ENCODE results near the gene COPZ1. TPM values are rescaled to one million over a fixed set of nuclear protein-coding genes. Genes with fewer than 3 reads are reported as not detected.

COPZ1 gene
- total and polyA plus RNA-seq, 9 of the 15 experiments (the other 6 are each of a cell fraction or from before 2014, with no cell fraction given): 137 to 487 (median 233) TPM

DNA sequence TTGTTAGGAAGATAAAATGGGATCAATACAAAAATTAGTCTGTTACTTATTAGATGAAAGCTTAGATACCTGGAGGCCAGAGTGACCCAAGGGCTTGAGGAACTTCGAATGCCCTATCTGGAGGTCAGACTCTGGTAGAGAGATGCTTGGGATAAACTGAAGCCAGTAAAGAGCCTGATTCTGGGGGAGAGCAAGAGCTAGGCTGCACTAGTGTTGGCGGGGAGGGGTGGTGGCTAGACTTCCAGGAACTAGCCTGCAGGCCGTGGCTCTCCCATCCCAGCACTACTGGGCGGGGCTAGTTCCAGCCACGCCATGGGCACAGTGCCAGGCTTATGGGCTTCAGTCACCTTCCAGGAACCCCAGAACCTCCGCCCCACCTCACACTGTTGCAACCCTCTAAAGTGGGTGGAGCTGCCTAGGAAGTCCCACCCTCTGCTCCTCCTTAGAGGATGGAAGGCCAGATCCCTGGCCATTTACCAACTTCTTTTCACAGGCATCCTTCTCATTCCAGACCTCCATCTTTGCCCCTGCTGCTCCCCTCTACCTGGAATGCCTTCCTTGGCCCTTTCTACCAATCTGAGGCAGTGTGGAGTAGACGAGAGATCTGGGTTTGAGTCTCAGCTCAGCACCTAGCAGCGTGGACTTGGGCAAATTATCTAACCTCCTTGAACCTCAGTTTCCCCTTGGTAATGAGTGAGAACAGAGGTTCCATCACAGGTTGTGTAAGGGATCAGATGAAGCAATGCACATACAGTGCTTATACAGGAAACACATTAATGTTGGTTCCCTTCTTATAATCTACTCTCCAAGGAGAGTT lies 17.8 kb upstream of the COPZ1 start (continued):
- TF ChIP-seq SMARCC2 (IDR thresholded peaks at IDR 0.05; ENCODE audit: low read depth) (no peak), MECOM (CRISPR knock-in tag; IDR thresholded peaks at IDR 0.05) (no peak), BCOR (IDR thresholded peaks at IDR 0.05) (no peak; the same call in 1 of the 2 replicates), TBP (optimal IDR thresholded peaks at IDR 0.05; ENCODE audit: low read depth, low read length) (peak; percentile 22), KAT7 (CRISPR knock-in tag; IDR thresholded peaks at IDR 0.05; ENCODE audit: borderline replicate concordance) (no peak), ELF1 (tag; IDR thresholded peaks at IDR 0.05) (peak; percentile 65), TGIF2 (CRISPR knock-in tag; IDR thresholded peaks at IDR 0.05) (no peak), MCM7 (IDR thresholded peaks at IDR 0.05) (no peak), ZBED1 (IDR thresholded peaks at IDR 0.05) (0 out of 2 replicates have a peak, but pooled peaks have one; percentile 22), SMAD3 (CRISPR knock-in tag; conservative IDR thresholded peaks at IDR 0.05) (0 out of 2 replicates have a peak, but pooled peaks have one; percentile 18), SLC30A9 (CRISPR knock-in tag; IDR thresholded peaks at IDR 0.05) (no peak), KLF6 (CRISPR knock-in tag; IDR thresholded peaks at IDR 0.05; ENCODE audit: borderline replicate concordance) (no peak), LCOR (CRISPR knock-in tag; IDR thresholded peaks at IDR 0.05) (no peak), KDM1A (IDR thresholded peaks at IDR 0.05) (0 out of 4 replicates have a peak, but pooled peaks of 1 of the 2 experiments have one; percentile 22), POLR2A (conservative IDR thresholded peaks at IDR 0.05) (peak; percentile 64), ZNF143 (CRISPR knock-in tag; IDR thresholded peaks at IDR 0.05) (no peak)
- TF ChIP-seq, protein P1, sequence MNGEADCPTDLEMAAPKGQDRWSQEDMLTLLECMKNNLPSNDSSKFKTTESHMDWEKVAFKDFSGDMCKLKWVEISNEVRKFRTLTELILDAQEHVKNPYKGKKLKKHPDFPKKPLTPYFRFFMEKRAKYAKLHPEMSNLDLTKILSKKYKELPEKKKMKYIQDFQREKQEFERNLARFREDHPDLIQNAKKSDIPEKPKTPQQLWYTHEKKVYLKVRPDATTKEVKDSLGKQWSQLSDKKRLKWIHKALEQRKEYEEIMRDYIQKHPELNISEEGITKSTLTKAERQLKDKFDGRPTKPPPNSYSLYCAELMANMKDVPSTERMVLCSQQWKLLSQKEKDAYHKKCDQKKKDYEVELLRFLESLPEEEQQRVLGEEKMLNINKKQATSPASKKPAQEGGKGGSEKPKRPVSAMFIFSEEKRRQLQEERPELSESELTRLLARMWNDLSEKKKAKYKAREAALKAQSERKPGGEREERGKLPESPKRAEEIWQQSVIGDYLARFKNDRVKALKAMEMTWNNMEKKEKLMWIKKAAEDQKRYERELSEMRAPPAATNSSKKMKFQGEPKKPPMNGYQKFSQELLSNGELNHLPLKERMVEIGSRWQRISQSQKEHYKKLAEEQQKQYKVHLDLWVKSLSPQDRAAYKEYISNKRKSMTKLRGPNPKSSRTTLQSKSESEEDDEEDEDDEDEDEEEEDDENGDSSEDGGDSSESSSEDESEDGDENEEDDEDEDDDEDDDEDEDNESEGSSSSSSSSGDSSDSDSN (IDR thresholded peaks at IDR 0.05; ENCODE audit: borderline replicate concordance in 1 of 2, low read depth in 2 of 2, low read length in 2 of 2): 0 out of 4 replicates have a peak, but pooled peaks of 1 of the 2 experiments have one; percentile 55
- TF ChIP-seq, protein P2, sequence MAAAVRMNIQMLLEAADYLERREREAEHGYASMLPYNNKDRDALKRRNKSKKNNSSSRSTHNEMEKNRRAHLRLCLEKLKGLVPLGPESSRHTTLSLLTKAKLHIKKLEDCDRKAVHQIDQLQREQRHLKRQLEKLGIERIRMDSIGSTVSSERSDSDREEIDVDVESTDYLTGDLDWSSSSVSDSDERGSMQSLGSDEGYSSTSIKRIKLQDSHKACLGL (CRISPR knock-in tag; IDR thresholded peaks at IDR 0.05; ENCODE audit: borderline replicate concordance, poor library complexity, severe bottlenecking): no peak
- TF ChIP-seq, protein P3, sequence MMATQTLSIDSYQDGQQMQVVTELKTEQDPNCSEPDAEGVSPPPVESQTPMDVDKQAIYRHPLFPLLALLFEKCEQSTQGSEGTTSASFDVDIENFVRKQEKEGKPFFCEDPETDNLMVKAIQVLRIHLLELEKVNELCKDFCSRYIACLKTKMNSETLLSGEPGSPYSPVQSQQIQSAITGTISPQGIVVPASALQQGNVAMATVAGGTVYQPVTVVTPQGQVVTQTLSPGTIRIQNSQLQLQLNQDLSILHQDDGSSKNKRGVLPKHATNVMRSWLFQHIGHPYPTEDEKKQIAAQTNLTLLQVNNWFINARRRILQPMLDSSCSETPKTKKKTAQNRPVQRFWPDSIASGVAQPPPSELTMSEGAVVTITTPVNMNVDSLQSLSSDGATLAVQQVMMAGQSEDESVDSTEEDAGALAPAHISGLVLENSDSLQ (IDR thresholded peaks at IDR 0.05): peak; percentile 39; the same call in 1 of the 2 replicates
- TF ChIP-seq, protein P4, sequence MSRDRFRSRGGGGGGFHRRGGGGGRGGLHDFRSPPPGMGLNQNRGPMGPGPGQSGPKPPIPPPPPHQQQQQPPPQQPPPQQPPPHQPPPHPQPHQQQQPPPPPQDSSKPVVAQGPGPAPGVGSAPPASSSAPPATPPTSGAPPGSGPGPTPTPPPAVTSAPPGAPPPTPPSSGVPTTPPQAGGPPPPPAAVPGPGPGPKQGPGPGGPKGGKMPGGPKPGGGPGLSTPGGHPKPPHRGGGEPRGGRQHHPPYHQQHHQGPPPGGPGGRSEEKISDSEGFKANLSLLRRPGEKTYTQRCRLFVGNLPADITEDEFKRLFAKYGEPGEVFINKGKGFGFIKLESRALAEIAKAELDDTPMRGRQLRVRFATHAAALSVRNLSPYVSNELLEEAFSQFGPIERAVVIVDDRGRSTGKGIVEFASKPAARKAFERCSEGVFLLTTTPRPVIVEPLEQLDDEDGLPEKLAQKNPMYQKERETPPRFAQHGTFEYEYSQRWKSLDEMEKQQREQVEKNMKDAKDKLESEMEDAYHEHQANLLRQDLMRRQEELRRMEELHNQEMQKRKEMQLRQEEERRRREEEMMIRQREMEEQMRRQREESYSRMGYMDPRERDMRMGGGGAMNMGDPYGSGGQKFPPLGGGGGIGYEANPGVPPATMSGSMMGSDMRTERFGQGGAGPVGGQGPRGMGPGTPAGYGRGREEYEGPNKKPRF (IDR thresholded peaks at IDR 0.05; ENCODE audit: low read depth, low read length): no peak
- TF ChIP-seq, protein P5, sequence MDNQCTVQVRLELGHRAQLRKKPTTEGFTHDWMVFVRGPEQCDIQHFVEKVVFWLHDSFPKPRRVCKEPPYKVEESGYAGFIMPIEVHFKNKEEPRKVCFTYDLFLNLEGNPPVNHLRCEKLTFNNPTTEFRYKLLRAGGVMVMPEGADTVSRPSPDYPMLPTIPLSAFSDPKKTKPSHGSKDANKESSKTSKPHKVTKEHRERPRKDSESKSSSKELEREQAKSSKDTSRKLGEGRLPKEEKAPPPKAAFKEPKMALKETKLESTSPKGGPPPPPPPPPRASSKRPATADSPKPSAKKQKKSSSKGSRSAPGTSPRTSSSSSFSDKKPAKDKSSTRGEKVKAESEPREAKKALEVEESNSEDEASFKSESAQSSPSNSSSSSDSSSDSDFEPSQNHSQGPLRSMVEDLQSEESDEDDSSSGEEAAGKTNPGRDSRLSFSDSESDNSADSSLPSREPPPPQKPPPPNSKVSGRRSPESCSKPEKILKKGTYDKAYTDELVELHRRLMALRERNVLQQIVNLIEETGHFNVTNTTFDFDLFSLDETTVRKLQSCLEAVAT (IDR thresholded peaks at IDR 0.05): peak; percentile 35 to 44; a peak in 2 of 4 replicates
